ENCODE data around the gene NEDD9.

DNA sequence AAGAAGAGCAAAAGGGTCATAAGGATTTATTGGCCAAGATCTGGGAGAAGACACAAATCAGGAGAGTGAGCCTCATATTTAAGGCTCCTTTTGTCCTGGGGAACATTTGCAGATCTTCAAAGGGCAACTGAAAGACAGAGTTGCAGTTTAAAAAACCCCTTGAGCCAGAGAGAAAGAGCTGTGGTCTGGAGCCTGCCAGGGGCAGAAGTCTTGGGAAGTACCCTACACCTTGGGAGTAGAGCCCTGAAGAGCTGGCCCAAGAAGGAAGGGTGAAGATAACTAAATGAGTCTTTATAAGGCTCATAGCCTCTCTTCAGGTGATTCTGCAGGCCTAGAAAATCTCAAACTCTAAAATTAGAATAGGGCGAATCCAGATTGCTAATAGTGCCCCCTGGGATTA, 81.0 kb downstream of the NEDD9 start:
- TF ChIP-seq, protein P1, sequence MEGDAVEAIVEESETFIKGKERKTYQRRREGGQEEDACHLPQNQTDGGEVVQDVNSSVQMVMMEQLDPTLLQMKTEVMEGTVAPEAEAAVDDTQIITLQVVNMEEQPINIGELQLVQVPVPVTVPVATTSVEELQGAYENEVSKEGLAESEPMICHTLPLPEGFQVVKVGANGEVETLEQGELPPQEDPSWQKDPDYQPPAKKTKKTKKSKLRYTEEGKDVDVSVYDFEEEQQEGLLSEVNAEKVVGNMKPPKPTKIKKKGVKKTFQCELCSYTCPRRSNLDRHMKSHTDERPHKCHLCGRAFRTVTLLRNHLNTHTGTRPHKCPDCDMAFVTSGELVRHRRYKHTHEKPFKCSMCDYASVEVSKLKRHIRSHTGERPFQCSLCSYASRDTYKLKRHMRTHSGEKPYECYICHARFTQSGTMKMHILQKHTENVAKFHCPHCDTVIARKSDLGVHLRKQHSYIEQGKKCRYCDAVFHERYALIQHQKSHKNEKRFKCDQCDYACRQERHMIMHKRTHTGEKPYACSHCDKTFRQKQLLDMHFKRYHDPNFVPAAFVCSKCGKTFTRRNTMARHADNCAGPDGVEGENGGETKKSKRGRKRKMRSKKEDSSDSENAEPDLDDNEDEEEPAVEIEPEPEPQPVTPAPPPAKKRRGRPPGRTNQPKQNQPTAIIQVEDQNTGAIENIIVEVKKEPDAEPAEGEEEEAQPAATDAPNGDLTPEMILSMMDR (conservative IDR thresholded peaks at IDR 0.05; ENCODE audit: low read depth in 2 of 2), result no peak
- TF ChIP-seq POLR2AphosphoS5 (IDR thresholded peaks at IDR 0.05; ENCODE audit: low read depth), result no peak
- no peak for TF ChIP-seq EZH2 (IDR thresholded peaks at IDR 0.05; ENCODE audit: low read depth, unreplicated experiment)

Data from GM23338 (cell line).